ENCODE data around the gene SYDE1.

- TF ChIP-seq, protein P1, sequence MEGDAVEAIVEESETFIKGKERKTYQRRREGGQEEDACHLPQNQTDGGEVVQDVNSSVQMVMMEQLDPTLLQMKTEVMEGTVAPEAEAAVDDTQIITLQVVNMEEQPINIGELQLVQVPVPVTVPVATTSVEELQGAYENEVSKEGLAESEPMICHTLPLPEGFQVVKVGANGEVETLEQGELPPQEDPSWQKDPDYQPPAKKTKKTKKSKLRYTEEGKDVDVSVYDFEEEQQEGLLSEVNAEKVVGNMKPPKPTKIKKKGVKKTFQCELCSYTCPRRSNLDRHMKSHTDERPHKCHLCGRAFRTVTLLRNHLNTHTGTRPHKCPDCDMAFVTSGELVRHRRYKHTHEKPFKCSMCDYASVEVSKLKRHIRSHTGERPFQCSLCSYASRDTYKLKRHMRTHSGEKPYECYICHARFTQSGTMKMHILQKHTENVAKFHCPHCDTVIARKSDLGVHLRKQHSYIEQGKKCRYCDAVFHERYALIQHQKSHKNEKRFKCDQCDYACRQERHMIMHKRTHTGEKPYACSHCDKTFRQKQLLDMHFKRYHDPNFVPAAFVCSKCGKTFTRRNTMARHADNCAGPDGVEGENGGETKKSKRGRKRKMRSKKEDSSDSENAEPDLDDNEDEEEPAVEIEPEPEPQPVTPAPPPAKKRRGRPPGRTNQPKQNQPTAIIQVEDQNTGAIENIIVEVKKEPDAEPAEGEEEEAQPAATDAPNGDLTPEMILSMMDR (IDR thresholded peaks at IDR 0.05), result peak in 2 of 3 experiments; percentile 9 to 31
- TF ChIP-seq POLR2A (IDR thresholded peaks at IDR 0.05; ENCODE audit: low read depth) (peak; percentile 15), POLR2AphosphoS5 (IDR thresholded peaks at IDR 0.05) (peak; percentile 91 to 93)
Observed at GRCh38 chr19:15125232-15126067, 18.2 kb downstream of the SYDE1 start.

All from esophagus muscularis mucosa (tissue), 3 donors.